AG09309 (cell line): Measurements from ENCODE around the gene ARIH2.

Experiments used
- DNase-seq: peaks from one replicate; pipeline ENCODE4 v3.0.0-alpha.2; 2010; ENCODE audit warnings: low read depth
- H3K4me3 ChIP-seq: 2 replicates; pipeline ENCODE4 v1.5.1; 2011; ENCODE audit warnings: mild to moderate bottlenecking, low read depth, low read length, moderate library complexity; ENCODE audit not compliant: control insufficient read depth
- CTCF ChIP-seq: IDR thresholded peaks from 2 replicates; pipeline ENCODE4 v1.5.1; 2011; ENCODE audit warnings: mild to moderate bottlenecking, low read depth, low read length, inconsistent platforms; ENCODE audit not compliant: insufficient read depth, control insufficient read depth; ENCODE audit errors: missing control alignments

ARIH2 gene

DNA sequence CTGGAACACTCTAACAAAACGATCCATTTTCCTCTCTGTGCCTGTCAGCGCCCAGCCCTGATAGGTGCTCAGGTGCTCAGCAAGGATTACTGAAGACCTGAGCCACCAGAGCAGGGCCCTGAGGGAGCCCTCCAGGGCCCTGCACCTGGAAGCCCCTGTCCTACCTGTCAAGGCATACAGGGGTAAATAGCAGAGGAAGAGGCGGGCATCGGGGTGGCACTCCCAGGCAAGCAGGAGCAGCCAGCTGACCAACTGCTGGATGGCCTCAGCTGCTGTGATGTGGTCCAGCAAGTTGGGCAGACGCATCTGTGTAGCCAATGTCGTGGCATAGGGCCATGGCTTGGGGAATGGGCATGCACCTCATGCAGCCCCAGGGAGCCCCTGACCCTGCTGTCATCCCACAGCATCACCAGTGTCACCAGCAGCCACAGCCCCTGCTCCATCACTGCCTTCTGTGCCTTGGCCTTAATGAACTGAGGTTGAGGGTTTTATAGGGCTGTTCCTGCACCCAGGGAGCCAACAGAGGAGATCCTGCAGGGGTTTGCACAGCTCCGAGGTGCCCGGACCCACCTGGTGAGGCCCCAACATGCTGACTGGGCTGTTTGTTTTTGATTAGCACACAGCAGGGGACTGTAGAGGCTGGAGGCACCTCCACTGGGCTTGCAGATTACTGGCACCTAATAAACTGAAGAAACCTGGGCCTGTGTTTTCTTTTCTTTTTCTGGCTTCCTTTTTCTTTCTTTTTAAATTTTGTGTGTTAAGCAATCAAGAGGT is 80.6 kb downstream of the ARIH2 start:
- no peak for DNase-seq
- no peak overlapping the region for H3K4me3 ChIP-seq
- no peak for TF ChIP-seq CTCF

DNA sequence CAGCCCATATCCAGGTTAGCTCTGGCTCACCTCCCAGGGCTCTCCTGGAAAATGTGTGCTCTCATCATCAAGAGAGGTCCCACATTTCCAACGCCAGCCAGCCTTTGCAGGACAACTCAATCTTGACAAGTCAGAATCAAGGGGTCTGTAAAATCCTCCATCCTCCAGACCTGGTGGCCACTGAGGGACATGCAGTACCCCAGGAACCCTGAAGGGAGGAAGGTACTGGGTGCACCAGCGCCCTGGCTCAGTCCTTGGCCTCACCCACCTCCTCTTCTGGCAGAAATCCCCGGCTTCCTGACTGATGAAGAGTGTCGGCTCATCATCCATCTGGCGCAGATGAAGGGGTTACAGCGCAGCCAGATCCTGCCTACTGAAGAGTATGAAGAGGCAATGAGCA is 82.5 kb downstream of the ARIH2 start:
- TF ChIP-seq CTCF = no peak
- DNase-seq = no peak
- H3K4me3 ChIP-seq = no peak overlapping the region

GRCh38 chr3:49004352-49005302 is 86.0 kb downstream of the ARIH2 start:
- DNase-seq = no peak
- TF ChIP-seq CTCF = no peak
- H3K4me3 ChIP-seq = no peak overlapping the region

DNA sequence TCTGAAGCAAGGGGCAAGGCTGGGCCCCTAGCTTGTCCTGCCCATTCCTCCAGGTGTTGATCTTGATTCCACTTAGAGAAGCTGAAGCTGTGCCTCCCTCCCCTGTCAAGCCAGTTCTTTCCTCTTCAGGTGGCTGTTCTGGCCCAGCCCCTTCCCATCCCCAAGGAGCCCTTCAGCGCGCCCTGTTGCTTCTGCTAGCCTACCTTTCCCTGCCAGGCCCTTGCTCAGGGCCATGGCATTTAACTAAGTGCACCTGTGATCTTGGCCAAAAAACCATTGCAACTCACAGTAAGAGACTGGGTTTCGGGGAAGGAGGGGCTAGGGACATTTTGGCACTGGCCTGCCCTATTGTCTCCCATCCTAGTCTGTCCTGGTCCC is 86.7 kb downstream of the ARIH2 start:
- no peak for DNase-seq
- H3K4me3 ChIP-seq = no peak overlapping the region
- no peak for TF ChIP-seq CTCF

DNA sequence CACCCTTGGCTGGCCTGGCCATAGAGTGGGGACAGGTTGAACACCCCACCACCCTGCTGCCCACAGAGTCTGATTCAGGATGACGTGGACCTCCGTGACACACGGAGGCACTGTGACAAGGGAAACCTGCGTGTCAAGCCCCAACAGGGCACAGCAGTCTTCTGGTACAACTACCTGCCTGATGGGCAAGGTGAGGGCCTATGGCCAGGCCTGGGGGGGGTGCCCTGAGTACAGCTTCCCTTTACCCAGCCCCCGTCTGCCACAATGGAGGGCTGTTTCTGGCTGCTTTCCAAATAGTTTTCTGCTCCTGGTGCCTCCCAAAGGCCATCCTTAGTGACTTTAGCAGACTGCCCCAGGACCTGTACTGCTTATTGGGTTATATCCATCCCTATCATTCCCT is 87.4 kb downstream of the ARIH2 start:
- TF ChIP-seq CTCF = no peak
- H3K4me3 ChIP-seq = peak overlapping the region; percentile 87
- no peak for DNase-seq

- DNase-seq = no peak
- no peak for TF ChIP-seq CTCF
- H3K4me3 ChIP-seq = peak overlapping the region; percentile 87
Measured at GRCh38 chr3:49006408-49007067, 87.9 kb downstream of the ARIH2 start.
